ENCODE measurements around the gene SFTPD. TPM values are rescaled to one million over a fixed set of nuclear protein-coding genes. Genes with fewer than 3 reads are reported as not detected.

The SFTPD gene
- total and polyA plus RNA-seq, 2 experiments from 2014 or later, result 0.15 to 0.73 TPM

DNA sequence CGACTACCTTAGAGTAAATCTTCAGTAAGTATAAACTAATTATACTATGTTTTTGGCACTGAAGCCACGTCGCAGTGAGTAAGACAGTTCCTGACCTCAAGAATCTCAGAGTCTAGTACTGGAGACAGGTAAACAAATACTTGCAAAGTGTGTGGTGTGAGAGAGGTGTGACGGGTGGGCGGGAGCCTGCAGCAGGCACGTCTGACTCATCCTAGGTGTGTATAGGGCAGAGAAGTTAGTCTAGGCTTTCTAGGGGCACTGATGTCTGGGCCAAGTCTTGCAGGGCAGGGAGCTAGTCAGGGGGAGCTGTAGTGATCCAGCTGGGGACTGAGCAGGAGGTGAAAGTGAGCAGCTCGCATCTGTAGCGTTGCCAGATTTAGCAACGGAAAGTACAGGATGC lies 35.9 kb upstream of the SFTPD start:
- no peak for DNase-seq (ENCODE audit: low read depth in 1 of 2, low spot score in 1 of 2)
- Histone ChIP-seq H3K36me3 (no peaks in the 10 kb centered on the region), H3K27me3 (peaks cover 32% of the 10 kb centered on the region), H3K9me3 (ENCODE audit: low read depth) (no peaks in the 10 kb centered on the region), H3K4me1 (ENCODE audit: low read depth) (no peaks in the 10 kb centered on the region), H3K4me3 (no peak overlapping the region), H3K27ac (no peak overlapping the region)
- TF ChIP-seq, protein P1, sequence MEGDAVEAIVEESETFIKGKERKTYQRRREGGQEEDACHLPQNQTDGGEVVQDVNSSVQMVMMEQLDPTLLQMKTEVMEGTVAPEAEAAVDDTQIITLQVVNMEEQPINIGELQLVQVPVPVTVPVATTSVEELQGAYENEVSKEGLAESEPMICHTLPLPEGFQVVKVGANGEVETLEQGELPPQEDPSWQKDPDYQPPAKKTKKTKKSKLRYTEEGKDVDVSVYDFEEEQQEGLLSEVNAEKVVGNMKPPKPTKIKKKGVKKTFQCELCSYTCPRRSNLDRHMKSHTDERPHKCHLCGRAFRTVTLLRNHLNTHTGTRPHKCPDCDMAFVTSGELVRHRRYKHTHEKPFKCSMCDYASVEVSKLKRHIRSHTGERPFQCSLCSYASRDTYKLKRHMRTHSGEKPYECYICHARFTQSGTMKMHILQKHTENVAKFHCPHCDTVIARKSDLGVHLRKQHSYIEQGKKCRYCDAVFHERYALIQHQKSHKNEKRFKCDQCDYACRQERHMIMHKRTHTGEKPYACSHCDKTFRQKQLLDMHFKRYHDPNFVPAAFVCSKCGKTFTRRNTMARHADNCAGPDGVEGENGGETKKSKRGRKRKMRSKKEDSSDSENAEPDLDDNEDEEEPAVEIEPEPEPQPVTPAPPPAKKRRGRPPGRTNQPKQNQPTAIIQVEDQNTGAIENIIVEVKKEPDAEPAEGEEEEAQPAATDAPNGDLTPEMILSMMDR (IDR thresholded peaks at IDR 0.05; ENCODE audit: low read depth, low read length), result no peak

DNA sequence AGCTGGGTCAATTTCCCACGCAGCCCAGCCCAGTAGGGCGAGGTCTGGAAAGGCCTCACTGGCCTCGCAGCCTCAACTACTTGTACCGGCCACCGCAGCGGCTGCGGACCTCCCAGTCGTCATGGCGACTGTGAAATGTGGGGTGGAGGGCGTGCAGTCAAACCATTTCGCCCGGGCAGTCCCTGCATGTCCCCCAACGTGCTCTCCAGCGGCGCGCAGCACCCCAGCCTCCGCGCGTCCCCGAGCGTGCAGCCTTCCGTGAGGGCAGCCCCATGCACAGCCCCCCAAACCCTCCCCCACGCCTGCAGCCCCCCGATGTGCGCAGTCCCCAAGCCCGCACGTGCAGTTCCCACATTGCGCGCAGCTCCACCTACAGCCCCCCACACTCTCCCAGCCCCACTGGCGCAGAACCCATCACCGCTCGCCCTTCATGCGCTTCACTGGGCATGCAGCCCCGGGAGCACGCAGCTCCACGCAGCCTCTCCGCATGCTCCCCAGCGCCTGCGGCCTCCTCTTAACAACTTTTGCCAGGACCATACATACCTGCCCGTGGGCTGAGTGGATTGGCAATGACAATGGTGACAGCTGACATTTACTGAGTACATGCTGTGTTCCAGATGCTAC lies 34.5 kb upstream of the SFTPD start:
- Histone ChIP-seq H3K9me3 (ENCODE audit: low read depth) (no peaks in the 10 kb centered on the region), H3K36me3 (no peaks in the 10 kb centered on the region), H3K4me3 (no peak overlapping the region), H3K27ac (no peak overlapping the region), H3K27me3 (peaks cover 32% of the 10 kb centered on the region), H3K4me1 (ENCODE audit: low read depth) (peaks cover 7% of the 10 kb centered on the region)
- DNase-seq (ENCODE audit: low read depth in 1 of 2, low spot score in 1 of 2), result no peak
- TF ChIP-seq, protein P1 (IDR thresholded peaks at IDR 0.05; ENCODE audit: low read depth, low read length), result no peak

DNA sequence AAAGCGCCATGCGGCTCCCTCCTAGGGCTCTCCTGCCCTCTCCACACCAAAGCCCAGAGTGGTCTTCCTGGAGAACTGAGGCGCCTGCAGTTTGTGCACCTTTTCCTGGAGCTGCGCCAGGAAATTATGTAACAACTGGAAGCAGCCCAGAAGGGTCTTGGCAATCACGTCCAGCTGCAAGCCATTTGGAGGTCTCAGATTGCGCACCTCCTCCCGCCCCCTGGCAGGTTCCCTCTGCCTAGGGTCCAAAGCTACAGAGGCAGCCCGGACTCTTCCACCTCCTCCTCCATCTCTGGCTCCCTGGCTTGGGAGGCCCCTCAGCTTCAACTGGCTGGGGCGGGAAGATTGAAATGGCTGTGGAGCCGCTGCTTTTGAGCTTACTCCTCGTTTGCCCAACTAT lies 34.0 kb upstream of the SFTPD start:
- TF ChIP-seq, protein P1 (IDR thresholded peaks at IDR 0.05; ENCODE audit: low read depth, low read length), result no peak
- H3K4me1 ChIP-seq (ENCODE audit: low read depth), result peaks cover 7% of the 10 kb centered on the region
- no peak for DNase-seq (ENCODE audit: low read depth in 1 of 2, low spot score in 1 of 2)
- H3K27ac ChIP-seq, result no peak overlapping the region
- H3K9me3 ChIP-seq (ENCODE audit: low read depth), result no peaks in the 10 kb centered on the region
- H3K4me3 ChIP-seq, result no peak overlapping the region
- no peaks in the 10 kb centered on the region for H3K36me3 ChIP-seq
- H3K27me3 ChIP-seq, result peaks cover 32% of the 10 kb centered on the region

DNA sequence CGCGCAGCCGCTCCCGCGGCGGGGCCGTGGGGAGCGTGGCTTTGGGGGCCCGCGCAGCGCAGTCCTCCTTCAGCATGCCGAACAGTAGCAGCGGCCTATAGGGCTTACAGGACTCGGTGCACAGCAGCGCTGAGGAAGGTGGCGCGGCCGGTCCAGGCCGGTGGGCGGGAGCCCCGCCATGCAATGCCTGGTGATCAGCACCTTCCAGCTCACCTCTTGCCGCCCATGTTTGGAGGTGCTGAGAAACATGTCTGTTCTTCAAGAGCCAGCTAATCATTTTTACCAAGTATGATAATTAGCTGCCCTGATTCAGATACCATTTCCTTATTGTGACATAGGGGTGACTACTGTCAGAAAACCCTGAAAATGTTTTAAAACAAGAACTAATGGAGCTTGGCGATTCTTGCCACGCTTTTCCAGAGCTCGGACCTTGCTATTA lies 33.5 kb upstream of the SFTPD start:
- TF ChIP-seq, protein P1 (IDR thresholded peaks at IDR 0.05; ENCODE audit: low read depth, low read length), result no peak
- Histone ChIP-seq H3K27me3 (peaks cover 32% of the 10 kb centered on the region), H3K36me3 (no peaks in the 10 kb centered on the region), H3K4me3 (peak overlapping the region; percentile 91), H3K27ac (no peak overlapping the region), H3K9me3 (ENCODE audit: low read depth) (no peaks in the 10 kb centered on the region), H3K4me1 (ENCODE audit: low read depth) (peaks cover 7% of the 10 kb centered on the region)
- DNase-seq (ENCODE audit: low read depth in 1 of 2, low spot score in 1 of 2), result peak in 1 of 2 donors; percentile 10

DNA sequence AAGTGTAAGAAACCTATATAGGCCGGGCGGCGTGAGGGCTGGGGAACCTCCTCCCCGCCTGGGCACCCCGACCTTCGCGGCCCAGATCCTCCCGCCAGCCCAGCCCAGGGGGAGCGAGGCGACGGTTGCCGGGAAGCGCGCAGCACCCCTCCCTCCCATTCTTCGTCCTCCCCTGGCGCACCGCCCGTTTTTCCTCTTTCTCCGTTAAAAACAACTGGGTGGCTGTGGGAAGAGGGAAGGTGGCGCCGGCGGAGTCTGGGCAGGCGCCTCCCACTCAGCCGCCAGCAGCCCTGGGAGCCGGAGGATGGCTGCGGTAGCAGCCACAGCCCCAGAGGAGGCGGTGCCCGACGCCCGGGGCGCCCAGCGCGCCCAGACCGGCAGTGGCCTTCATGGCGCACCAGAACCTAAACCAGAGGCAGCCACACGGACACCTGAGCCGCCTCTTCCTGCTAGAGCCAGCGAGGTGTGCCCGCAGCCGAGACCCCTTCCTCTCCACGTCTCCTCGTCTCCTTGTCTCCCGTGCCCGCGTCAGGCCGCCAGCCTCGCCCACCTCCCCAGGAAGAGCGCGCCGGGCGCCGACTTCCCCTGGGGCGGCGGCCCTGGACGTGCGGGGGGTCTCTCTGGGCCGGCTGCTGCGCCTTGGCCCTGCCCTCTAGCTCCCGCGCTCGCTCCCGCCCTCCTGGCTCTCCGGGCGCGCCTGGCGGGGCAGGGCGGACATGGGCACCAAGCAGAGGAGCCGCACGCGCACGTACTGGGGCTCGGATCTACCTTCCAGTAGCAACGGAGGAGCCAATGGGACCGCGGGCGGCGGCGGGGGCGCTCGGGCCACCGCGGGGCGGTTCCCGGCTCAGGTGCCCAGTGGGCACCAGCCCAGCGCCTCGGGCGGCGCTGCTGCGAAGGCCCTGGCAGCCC lies 32.8 kb upstream of the SFTPD start:
- peak; percentile 68 to 70 for DNase-seq (ENCODE audit: low read depth in 1 of 2, low spot score in 1 of 2)
- no peaks in the 10 kb centered on the region for H3K9me3 ChIP-seq (ENCODE audit: low read depth)
- H3K27me3 ChIP-seq, result peaks cover 32% of the 10 kb centered on the region
- no peaks in the 10 kb centered on the region for H3K36me3 ChIP-seq
- H3K27ac ChIP-seq, result no peak overlapping the region
- H3K4me1 ChIP-seq (ENCODE audit: low read depth), result peaks cover 7% of the 10 kb centered on the region
- TF ChIP-seq, protein P1 (IDR thresholded peaks at IDR 0.05; ENCODE audit: low read depth, low read length), result peak; percentile 22
- peak overlapping the region; percentile 91 for H3K4me3 ChIP-seq

Measured in cardiac muscle cell (in vitro differentiated cells and primary cell).